HepG2 (cell line): ENCODE measurements around the gene TMEM258. TPM values are rescaled to one million over a fixed set of nuclear protein-coding genes. Genes with fewer than 3 reads are reported as not detected.

ENCODE experiments used
- ATAC-seq: fragments of 200-7000 bp; cut with Tn5 transposase; 3 replicates; pipeline ENCODE4 v1.9.1; 2020; ENCODE audit warnings: mild to moderate bottlenecking, moderate library complexity
- BruUV-seq: library from RNA; stranded (reverse); fragments of 400-500 nt; replicated peaks from 2 replicates; lab custom pipeline; 2021; lab: Mats Ljungman, UMichigan
- CTCF ChIA-PET: fragments of 300-600 bp; formaldehyde crosslinking; extraction: SDS; loops from one replicate; lab custom pipeline; 2021; ENCODE audit warnings: low total read pairs, inconsistent platforms, low intra/inter-chr PET ratio; lab: Yijun Ruan, JAX
- POLR2A ChIA-PET: fragments of 350-600 bp; sonication (Branson Sonifier 250); formaldehyde crosslinking; loops from one replicate; lab custom pipeline; 2020; ENCODE audit warnings: antibody characterized with exemption, inconsistent platforms; lab: Yijun Ruan, JAX
- DNase-seq: peaks from one replicate; pipeline ENCODE4 v3.0.0-alpha.2; 2015; ENCODE audit warnings: low spot score
- FAIRE-seq: peaks from 3 replicates; lab custom pipeline; 2011; peaks lifted over from hg19 to GRCh38; lab: Jason Lieb, UNC
- H2AFZ ChIP-seq: one replicate; pipeline ENCODE4 v1.6.1; 2011; ENCODE audit warnings: low read length, inconsistent platforms
- H3K27ac ChIP-seq: fragments of 300-600 bp; 3 replicates; pipeline ENCODE4 v1.8.0; 2011; ENCODE audit warnings: mixed run types, mild to moderate bottlenecking, mixed read lengths, low read length, inconsistent platforms; ENCODE audit not compliant: insufficient read depth; ENCODE audit errors: extremely low read length
- H3K27me3 ChIP-seq, 2 experiments: fragments of 200-600 bp in 1 of 2; 2 replicates in 1 of 2; 3 replicates in 1 of 2; pipeline versions ENCODE4 v1.6.0 to v1.8.0; 2011; ENCODE audit warnings: low read length in 2 of 2, mild to moderate bottlenecking in 2 of 2, moderate library complexity in 2 of 2, inconsistent platforms in 1 of 2; ENCODE audit not compliant: insufficient read depth in 2 of 2, control insufficient read depth in 1 of 2
- H3K36me3 ChIP-seq, 2 experiments: fragments of 200-600 bp in 1 of 2; replicated peaks in 1 of 2; 2 replicates in 1 of 2; 3 replicates in 1 of 2; pipeline versions ENCODE4 v1.5.1 to v1.8.0; 2011; ENCODE audit warnings: low read length in 2 of 2, inconsistent platforms in 1 of 2; ENCODE audit not compliant: insufficient read depth in 2 of 2, control insufficient read depth in 1 of 2
- H3K4me1 ChIP-seq: 2 replicates; pipeline ENCODE4 v1.5.1; 2012; ENCODE audit warnings: low read length, inconsistent platforms; ENCODE audit not compliant: insufficient read depth
- H3K4me2 ChIP-seq: 2 replicates; pipeline ENCODE4 v1.6.0; 2011; ENCODE audit warnings: low read depth, low read length, inconsistent platforms
- H3K4me3 ChIP-seq, 3 experiments: fragments of 200-600 bp in 1 of 3; sonication (generic), shearing (Covaris generic) in 1 of 3; replicated peaks in 1 of 3; 2 replicates each; pipeline ENCODE4 v1.5.1; 2011 to 2016; ENCODE audit warnings: low read length in 3 of 3, inconsistent platforms in 2 of 3, low read depth in 2 of 3, mild to moderate bottlenecking in 2 of 3, control low read depth in 1 of 3, mixed read lengths in 1 of 3; ENCODE audit not compliant: insufficient read depth in 1 of 3
- H3K79me2 ChIP-seq: one replicate; pipeline ENCODE4 v1.6.1; 2011; ENCODE audit warnings: low read length, inconsistent platforms; ENCODE audit not compliant: insufficient read depth
- H3K9ac ChIP-seq: 2 replicates; pipeline ENCODE4 v1.6.0; 2011; ENCODE audit warnings: mild to moderate bottlenecking, low read depth, low read length, inconsistent platforms; ENCODE audit not compliant: insufficient read depth
- H3K9me3 ChIP-seq: 2 replicates; pipeline ENCODE4 v1.5.1; 2012; ENCODE audit warnings: mild to moderate bottlenecking, low read length
- H4K20me1 ChIP-seq: 2 replicates; pipeline ENCODE4 v1.6.0; 2011; ENCODE audit warnings: inconsistent platforms, mild to moderate bottlenecking, low read length, moderate library complexity; ENCODE audit not compliant: insufficient read depth
- AGO2 ChIP-seq: fragments of 200-400 bp; formaldehyde crosslinking; optimal IDR thresholded peaks from 2 replicates; pipeline ENCODE3; 2017; ENCODE audit warnings: mild to moderate bottlenecking, low read depth, low read length, moderate library complexity
- ZBTB21 ChIP-seq: sonication (generic); formaldehyde crosslinking; IDR thresholded peaks from 2 replicates; pipeline ENCODE4 v1.4.0; 2020; ENCODE audit warnings: missing genetic modification reagents
- WGBS: methylation state at CpG from one replicate; pipeline ENCODE4 v1.1.6; 2017; ENCODE audit warnings: low lambda C conversion rate; 5-methylcytosine and 5-hydroxymethylcytosine counted together
- in situ Hi-C: cut with HindIII; loops from 2 replicates; pipeline ENCODE4 v1.10.0; 2017; ENCODE audit warnings: low pct_unique_long_range_greater_than_20kb; ENCODE audit not compliant: extremely low pct_ligation_motif_present
- intact Hi-C: fragments of 100-400 bp; cut with micrococcal nuclease; formaldehyde crosslinking; loops from one replicate; pipeline ENCODE4 v1.10.0; 2022; ENCODE audit not compliant: unreplicated experiment
- polyA plus RNA-seq, 8 experiments: library from polyadenylated mRNA; depleted of rRNA in 3 of 8; stranded (reverse) in 7 of 8; unstranded in 1 of 8; fragments of >200 nt; fragmentation: Illumina TruSeq in 4 of 8; extraction: Trizol in 4 of 8; gene quantifications; 2 replicates each; pipeline versions ENCODE4 v1.2.1 to v1.2.3, GENCODE V29; 2011 to 2016; ENCODE audit warnings: low read depth in 4 of 8, missing spikeins in 1 of 8, mixed read lengths in 1 of 8; ENCODE audit not compliant: insufficient read depth in 1 of 8
- total RNA-seq, 5 experiments: library from RNA; depleted of rRNA; stranded (reverse); fragments of >200 nt; fragmentation: Illumina TruSeq; extraction: Trizol; gene quantifications; 2 replicates each; pipeline ENCODE4 v1.2.3, GENCODE V29; 2016; ENCODE audit warnings: low read depth in 1 of 5
- TF ChIP-seq, protein P1 (sequence below): sonication (generic); formaldehyde crosslinking; IDR thresholded peaks from 2 replicates; pipeline ENCODE4 v1.4.0; 2020; ENCODE audit warnings: mild to moderate bottlenecking, missing genetic modification reagents

Gene TMEM258
- total and polyA plus RNA-seq, 2 of the 13 experiments (the other 11 are each of a cell fraction or from before 2014, with no cell fraction given), result 175 to 424 TPM

DNA sequence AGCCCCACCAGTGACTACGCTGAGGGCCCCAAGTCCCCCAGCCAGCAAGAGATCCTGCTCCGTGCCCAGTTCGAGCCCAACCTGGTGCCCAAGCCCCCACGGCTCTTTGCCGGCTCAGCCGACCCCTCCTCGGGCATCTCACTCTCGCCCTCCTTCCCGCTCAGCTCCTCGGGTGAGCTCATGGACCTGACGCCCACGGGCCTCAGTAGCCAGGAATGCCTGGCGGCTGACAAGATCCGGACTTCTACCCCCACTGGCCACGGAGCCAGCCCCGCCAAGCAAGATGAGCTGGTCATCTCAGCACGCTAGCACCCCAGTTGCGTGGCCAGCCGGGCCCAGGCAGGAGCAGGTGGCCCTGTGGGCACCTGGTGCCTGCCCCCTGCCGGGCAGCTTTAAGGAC, 48.2 kb downstream of the TMEM258 start:
- Histone ChIP-seq H3K36me3 (peaks cover 8 to 15% of the 10 kb centered on the region in 2 experiments; a peak in 2 of 5 replicates), H2AFZ (no peak overlapping the region), H3K4me1 (peaks cover 23% of the 10 kb centered on the region), H3K27ac (no peak overlapping the region), H3K9ac (no peak overlapping the region), H3K9me3 (no peaks in the 10 kb centered on the region), H3K27me3 (no peaks in the 10 kb centered on the region), H3K4me3 (no peak overlapping the region), H4K20me1 (no peaks in the 10 kb centered on the region), H3K4me2 (no peak overlapping the region), H3K79me2 (no peaks in the 10 kb centered on the region)
- intact Hi-C loops (no loop called here), in situ Hi-C loops (no loop called here)
- ATAC-seq, result no peak
- no peak for DNase-seq
- BruUV-seq, result no TSS peak
- no peak for FAIRE-seq
- CTCF ChIA-PET, result no interaction called here
- 93% methylated on average over 18 of the region's 20 CpGs for WGBS
- POLR2A ChIA-PET, result no interaction called here
- peak; percentile 17 for TF ChIP-seq AGO2
- TF ChIP-seq ZBTB21 (CRISPR knock-in tag), result no peak
- TF ChIP-seq, protein P1, sequence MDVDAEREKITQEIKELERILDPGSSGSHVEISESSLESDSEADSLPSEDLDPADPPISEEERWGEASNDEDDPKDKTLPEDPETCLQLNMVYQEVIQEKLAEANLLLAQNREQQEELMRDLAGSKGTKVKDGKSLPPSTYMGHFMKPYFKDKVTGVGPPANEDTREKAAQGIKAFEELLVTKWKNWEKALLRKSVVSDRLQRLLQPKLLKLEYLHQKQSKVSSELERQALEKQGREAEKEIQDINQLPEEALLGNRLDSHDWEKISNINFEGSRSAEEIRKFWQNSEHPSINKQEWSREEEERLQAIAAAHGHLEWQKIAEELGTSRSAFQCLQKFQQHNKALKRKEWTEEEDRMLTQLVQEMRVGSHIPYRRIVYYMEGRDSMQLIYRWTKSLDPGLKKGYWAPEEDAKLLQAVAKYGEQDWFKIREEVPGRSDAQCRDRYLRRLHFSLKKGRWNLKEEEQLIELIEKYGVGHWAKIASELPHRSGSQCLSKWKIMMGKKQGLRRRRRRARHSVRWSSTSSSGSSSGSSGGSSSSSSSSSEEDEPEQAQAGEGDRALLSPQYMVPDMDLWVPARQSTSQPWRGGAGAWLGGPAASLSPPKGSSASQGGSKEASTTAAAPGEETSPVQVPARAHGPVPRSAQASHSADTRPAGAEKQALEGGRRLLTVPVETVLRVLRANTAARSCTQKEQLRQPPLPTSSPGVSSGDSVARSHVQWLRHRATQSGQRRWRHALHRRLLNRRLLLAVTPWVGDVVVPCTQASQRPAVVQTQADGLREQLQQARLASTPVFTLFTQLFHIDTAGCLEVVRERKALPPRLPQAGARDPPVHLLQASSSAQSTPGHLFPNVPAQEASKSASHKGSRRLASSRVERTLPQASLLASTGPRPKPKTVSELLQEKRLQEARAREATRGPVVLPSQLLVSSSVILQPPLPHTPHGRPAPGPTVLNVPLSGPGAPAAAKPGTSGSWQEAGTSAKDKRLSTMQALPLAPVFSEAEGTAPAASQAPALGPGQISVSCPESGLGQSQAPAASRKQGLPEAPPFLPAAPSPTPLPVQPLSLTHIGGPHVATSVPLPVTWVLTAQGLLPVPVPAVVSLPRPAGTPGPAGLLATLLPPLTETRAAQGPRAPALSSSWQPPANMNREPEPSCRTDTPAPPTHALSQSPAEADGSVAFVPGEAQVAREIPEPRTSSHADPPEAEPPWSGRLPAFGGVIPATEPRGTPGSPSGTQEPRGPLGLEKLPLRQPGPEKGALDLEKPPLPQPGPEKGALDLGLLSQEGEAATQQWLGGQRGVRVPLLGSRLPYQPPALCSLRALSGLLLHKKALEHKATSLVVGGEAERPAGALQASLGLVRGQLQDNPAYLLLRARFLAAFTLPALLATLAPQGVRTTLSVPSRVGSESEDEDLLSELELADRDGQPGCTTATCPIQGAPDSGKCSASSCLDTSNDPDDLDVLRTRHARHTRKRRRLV (CRISPR knock-in tag), result no peak
